Measurements from ENCODE around the gene FES. TPM values are rescaled to one million over a fixed set of nuclear protein-coding genes. Genes with fewer than 3 reads are reported as not detected.

FES gene
- total RNA-seq, 2 experiments from 2014 or later: 3.2 to 3.3 TPM

DNA sequence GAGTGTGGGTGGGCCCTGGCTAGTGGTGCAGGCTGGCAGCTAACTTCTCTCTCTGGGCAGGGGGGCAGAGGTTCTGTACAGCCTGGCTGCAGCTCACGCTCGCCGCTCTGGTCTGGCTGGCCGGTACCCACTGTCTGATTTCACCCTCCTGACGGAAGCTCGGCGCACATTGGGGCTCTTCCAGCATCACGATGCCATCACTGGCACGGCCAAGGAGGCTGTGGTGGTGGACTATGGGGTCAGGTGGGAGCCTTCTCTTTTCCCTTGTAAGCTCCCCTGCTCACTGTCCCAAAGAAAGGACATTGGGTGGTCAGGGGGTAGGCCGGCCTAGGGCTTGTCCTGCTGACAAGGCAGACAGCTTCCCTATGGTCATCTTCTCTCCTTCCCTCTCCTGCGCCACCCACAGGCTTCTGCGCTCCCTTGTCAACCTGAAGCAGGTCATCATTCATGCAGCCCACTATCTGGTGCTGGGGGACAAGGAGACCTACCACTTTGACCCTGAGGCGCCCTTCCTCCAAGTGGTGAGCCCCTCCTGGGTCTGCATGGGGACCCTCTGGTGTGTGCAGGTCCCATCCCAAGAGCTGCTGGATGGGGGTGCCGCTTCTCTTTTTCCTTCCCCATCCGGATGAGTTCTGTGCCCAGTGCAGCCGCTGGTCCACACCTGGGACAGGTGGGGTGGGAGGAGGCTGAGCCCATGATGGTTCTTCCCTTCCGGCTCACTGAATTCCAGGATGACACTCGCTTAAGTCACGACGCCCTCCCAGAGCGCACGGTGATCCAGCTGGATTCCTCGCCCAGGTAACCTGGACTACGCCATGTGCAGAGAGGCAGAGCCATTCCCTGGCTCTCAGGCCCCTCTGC, 26.4 kb downstream of the FES start:
- TF ChIP-seq, protein P1, sequence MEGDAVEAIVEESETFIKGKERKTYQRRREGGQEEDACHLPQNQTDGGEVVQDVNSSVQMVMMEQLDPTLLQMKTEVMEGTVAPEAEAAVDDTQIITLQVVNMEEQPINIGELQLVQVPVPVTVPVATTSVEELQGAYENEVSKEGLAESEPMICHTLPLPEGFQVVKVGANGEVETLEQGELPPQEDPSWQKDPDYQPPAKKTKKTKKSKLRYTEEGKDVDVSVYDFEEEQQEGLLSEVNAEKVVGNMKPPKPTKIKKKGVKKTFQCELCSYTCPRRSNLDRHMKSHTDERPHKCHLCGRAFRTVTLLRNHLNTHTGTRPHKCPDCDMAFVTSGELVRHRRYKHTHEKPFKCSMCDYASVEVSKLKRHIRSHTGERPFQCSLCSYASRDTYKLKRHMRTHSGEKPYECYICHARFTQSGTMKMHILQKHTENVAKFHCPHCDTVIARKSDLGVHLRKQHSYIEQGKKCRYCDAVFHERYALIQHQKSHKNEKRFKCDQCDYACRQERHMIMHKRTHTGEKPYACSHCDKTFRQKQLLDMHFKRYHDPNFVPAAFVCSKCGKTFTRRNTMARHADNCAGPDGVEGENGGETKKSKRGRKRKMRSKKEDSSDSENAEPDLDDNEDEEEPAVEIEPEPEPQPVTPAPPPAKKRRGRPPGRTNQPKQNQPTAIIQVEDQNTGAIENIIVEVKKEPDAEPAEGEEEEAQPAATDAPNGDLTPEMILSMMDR (conservative IDR thresholded peaks at IDR 0.05; ENCODE audit: low read length): no peak
- no peak for TF ChIP-seq EZH2phosphoT487 (IDR thresholded peaks at IDR 0.05; ENCODE audit: borderline replicate concordance, low read depth, low read length)
- H2AFZ ChIP-seq (ENCODE audit: low read length): no peak overlapping the region
- H3K36me3 ChIP-seq (ENCODE audit: insufficient read depth, low read length): no peaks in the 10 kb centered on the region
- no peaks in the 10 kb centered on the region for H3K9me3 ChIP-seq (ENCODE audit: low read length)
- H3K79me2 ChIP-seq (ENCODE audit: insufficient read depth, low read depth, low read length): no peaks in the 10 kb centered on the region
- intact Hi-C loops (cut with micrococcal nuclease; ENCODE audit: unreplicated experiment): no loop called here
- H3K4me2 ChIP-seq (ENCODE audit: low read length): no peak overlapping the region
- H3K4me3 ChIP-seq (ENCODE audit: low read depth, low read length, poor library complexity, severe bottlenecking): no peak overlapping the region
- no TSS peak for BruUV-seq (replicated peaks)
- H3K27ac ChIP-seq (ENCODE audit: low read depth, low read length, poor library complexity, severe bottlenecking): no peak overlapping the region
- H4K20me1 ChIP-seq (ENCODE audit: insufficient read depth, low read length): no peaks in the 10 kb centered on the region
- peaks cover 12% of the 10 kb centered on the region for H3K4me1 ChIP-seq (ENCODE audit: insufficient read depth, low read length, poor library complexity, severe bottlenecking)
- CTCF ChIA-PET (ENCODE audit: unreplicated experiment): no interaction called here
- no peaks in the 10 kb centered on the region for H3K9me2 ChIP-seq (ENCODE audit: insufficient read depth, low read length)
- POLR2A ChIA-PET: no interaction called here
- no peak for DNase-seq (ENCODE audit: low spot score)

DNA sequence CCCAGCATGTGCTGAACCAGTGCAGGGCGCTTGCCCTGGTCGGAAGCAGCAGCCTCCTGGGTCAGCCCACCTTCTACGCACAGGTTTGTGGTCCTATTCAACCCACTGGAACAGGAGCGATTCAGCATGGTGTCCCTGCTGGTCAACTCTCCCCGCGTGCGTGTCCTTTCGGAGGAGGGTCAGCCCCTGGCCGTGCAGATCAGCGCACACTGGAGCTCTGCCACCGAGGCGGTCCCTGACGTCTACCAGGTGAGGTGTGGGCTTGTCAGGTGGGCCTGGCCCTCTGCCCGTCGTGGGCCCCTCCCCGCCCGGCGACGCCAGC, 27.0 kb downstream of the FES start:
- Histone ChIP-seq H3K27ac (ENCODE audit: low read depth, low read length, poor library complexity, severe bottlenecking) (no peak overlapping the region), H4K20me1 (ENCODE audit: insufficient read depth, low read length) (no peaks in the 10 kb centered on the region), H3K36me3 (ENCODE audit: insufficient read depth, low read length) (no peaks in the 10 kb centered on the region), H2AFZ (ENCODE audit: low read length) (no peak overlapping the region), H3K9me3 (ENCODE audit: low read length) (no peaks in the 10 kb centered on the region), H3K4me2 (ENCODE audit: low read length) (no peak overlapping the region), H3K4me3 (ENCODE audit: low read depth, low read length, poor library complexity, severe bottlenecking) (no peak overlapping the region), H3K79me2 (ENCODE audit: insufficient read depth, low read depth, low read length) (no peaks in the 10 kb centered on the region), H3K9me2 (ENCODE audit: insufficient read depth, low read length) (no peaks in the 10 kb centered on the region), H3K4me1 (ENCODE audit: insufficient read depth, low read length, poor library complexity, severe bottlenecking) (peaks cover 18% of the 10 kb centered on the region)
- CTCF ChIA-PET (ENCODE audit: unreplicated experiment): no interaction called here
- no TSS peak for BruUV-seq (replicated peaks)
- intact Hi-C loops (cut with micrococcal nuclease; ENCODE audit: unreplicated experiment): no loop called here
- TF ChIP-seq, protein P1 (conservative IDR thresholded peaks at IDR 0.05; ENCODE audit: low read length): no peak
- no peak for TF ChIP-seq EZH2phosphoT487 (IDR thresholded peaks at IDR 0.05; ENCODE audit: borderline replicate concordance, low read depth, low read length)
- POLR2A ChIA-PET: no interaction called here
- DNase-seq (ENCODE audit: low spot score): no peak

Data from OCI-LY7 (cell line).